Immature natural killer cell (primary cell): ENCODE data around the gene RADIL. TPM values are rescaled to one million over a fixed set of nuclear protein-coding genes. Genes with fewer than 3 reads are reported as not detected.
"Not testable (repeated sequence)": the region's sequence is repeated elsewhere in the genome, so short reads cannot be mapped to it uniquely, and the experiment has no call there.

Experiments
- DNase-seq, 3 donors: peaks; one replicate each; pipeline ENCODE4 v3.0.0; 2022; ENCODE audit warnings: mixed read lengths in 1 of 3
- H3K27ac Mint-ChIP-seq, 6 donors: one replicate each; pipeline ENCODE4 v1.8.0; 2020; ENCODE audit warnings: mixed read lengths in 6 of 6, mild to moderate bottlenecking in 5 of 6, inconsistent platforms in 4 of 6, moderate library complexity in 3 of 6
- H3K27me3 Mint-ChIP-seq, 3 donors: one replicate each; pipeline ENCODE4 v1.8.0; 2020 to 2021; ENCODE audit warnings: low read depth in 3 of 3, mild to moderate bottlenecking in 3 of 3, mixed read lengths in 3 of 3, moderate library complexity in 3 of 3, inconsistent platforms in 1 of 3
- H3K36me3 Mint-ChIP-seq, 3 donors: one replicate each; pipeline ENCODE4 v1.8.0; 2020; ENCODE audit warnings: mixed read lengths in 3 of 3, inconsistent platforms in 2 of 3, mild to moderate bottlenecking in 2 of 3
- H3K4me1 Mint-ChIP-seq, 2 donors: one replicate each; pipeline ENCODE4 v1.8.0; 2020; ENCODE audit warnings: inconsistent platforms in 2 of 2, mild to moderate bottlenecking in 2 of 2, mixed read lengths in 2 of 2, moderate library complexity in 1 of 2
- H3K4me3 Mint-ChIP-seq, 5 donors: one replicate each; pipeline ENCODE4 v1.8.0; 2020; ENCODE audit warnings: mild to moderate bottlenecking in 5 of 5, mixed read lengths in 5 of 5, inconsistent platforms in 3 of 5, moderate library complexity in 3 of 5
- H3K9me3 Mint-ChIP-seq, 6 donors: one replicate each; pipeline ENCODE4 v1.8.0; 2020; ENCODE audit warnings: mild to moderate bottlenecking in 6 of 6, mixed read lengths in 6 of 6, inconsistent platforms in 4 of 6, moderate library complexity in 3 of 6
- polyA plus RNA-seq, 3 donors: library from polyadenylated mRNA; unstranded; fragments of 300-500 nt; fragmentation: Illumina TruSeq; gene quantifications; one replicate each; pipeline ENCODE4 v1.2.3, GENCODE V29; 2021

The RADIL gene
- polyA plus RNA-seq, 3 donors from 2014 or later, result not detected

DNA sequence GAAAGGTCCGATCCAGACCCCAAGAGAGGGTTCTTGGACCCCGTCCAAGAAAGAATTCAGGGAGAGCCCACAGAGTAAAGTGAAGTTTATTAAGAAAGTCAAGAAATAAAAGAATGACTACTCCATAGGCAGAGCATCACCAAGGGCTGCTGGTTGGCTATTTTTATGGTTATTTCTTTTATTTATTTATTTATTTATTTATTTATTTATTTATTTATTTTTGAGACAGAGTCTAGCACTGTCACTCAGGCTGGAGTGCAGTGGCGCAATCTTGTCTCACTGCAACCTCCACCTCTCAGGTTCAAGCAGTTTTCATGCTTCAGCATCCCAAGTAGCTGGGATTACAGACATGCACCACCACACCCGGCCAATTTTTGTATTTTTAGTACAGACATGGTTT, 9.7 kb upstream of the RADIL start:
- H3K36me3 Mint-ChIP-seq, H3K9me3 Mint-ChIP-seq, H3K27ac Mint-ChIP-seq, H3K27me3 Mint-ChIP-seq, H3K4me1 Mint-ChIP-seq, DNase-seq, H3K4me3 Mint-ChIP-seq: not testable (repeated sequence)

DNA sequence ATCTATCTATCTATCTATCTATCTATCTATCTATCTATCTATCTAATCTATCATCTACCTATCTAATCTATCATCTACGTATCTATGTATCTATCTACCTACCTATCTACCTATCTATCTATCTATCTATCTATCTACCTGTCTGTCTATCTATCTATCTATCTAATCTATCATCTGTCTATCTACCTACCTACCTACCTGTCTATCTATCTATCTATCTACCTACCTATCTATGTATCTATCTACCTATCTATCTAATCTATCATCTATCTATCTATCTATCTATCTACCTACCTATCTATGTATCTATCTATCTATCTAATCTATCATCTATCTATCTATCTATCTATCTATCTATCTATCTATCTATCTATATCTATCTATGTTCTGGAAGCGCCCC, 8.0 kb upstream of the RADIL start:
- H3K4me1 Mint-ChIP-seq, DNase-seq, H3K27me3 Mint-ChIP-seq, H3K27ac Mint-ChIP-seq, H3K4me3 Mint-ChIP-seq, H3K36me3 Mint-ChIP-seq, H3K9me3 Mint-ChIP-seq: not testable (repeated sequence)

DNA sequence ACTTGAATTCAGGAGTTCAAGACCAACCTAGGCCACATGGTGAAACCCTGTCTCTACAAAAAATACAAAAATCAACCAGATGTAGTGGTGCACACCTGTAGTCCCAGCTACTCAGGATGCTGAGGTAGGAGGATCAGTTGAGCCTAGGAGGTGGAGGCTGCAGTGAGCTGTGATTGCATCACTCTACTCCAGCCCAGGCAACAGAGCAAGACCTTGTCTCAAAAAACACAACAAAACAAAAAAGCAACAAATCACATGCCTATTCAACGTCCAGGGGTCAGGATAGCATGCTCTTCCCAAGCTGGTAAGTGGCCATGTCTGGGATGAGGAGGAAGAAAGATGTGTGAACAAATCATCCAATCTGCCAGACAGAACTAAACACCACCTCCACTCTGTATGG, 6.2 kb upstream of the RADIL start:
- no peaks in the 10 kb centered on the region for H3K36me3 Mint-ChIP-seq
- no peak overlapping the region for H3K4me3 Mint-ChIP-seq
- DNase-seq, result no peak
- no peak overlapping the region for H3K27ac Mint-ChIP-seq
- H3K4me1 Mint-ChIP-seq, result no peaks in the 10 kb centered on the region
- H3K27me3 Mint-ChIP-seq, result peaks cover 1 to 4% (median 2%) of the 10 kb centered on the region in 3 donors
- no peaks in the 10 kb centered on the region for H3K9me3 Mint-ChIP-seq

DNA sequence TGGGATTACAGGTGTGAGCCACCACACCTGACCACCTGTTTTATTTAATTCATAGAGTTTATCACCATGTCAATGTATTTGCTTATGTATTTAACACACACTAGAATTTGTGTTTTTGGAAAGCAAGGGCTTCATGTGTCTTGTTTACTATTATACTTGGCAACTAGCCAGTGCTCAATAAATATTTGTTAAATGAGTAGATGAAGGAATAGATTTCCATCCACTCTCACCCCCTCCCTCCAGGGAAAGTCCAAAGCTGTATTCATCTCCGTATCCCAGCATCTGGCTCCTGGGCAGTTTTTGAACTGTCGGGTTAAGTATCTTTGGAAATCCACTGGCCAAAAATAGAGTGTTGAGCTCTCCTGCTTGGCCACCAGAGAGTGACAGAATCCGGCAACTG, 4.6 kb upstream of the RADIL start:
- peaks cover 3 to 6% (median 4%) of the 10 kb centered on the region in 3 donors for H3K27me3 Mint-ChIP-seq
- no peak overlapping the region for H3K27ac Mint-ChIP-seq
- no peaks in the 10 kb centered on the region for H3K9me3 Mint-ChIP-seq
- peaks cover 0 to 2% of the 10 kb centered on the region in 2 donors for H3K4me1 Mint-ChIP-seq
- H3K4me3 Mint-ChIP-seq, result no peak overlapping the region
- DNase-seq, result no peak
- H3K36me3 Mint-ChIP-seq, result no peaks in the 10 kb centered on the region

DNA sequence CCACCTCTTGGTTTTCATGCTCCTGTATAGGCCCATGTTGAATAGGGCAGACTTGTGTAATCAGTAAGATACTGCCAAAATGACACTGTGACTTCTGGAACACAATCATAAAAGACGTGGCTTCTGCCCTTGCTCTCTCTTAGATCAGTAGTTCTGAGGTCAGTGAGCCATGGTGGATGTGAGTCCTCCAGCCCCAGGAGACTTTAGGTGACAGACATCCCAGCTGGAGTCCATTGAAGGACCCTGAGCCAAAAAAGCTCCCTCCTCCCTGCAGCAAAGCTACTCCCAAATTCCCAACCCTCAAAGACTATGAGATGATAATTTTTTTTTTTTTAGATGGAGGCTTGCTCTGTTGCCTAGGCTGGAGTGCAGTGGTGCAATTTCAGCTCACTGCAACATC, 3.2 kb upstream of the RADIL start:
- no peak for DNase-seq
- no peaks in the 10 kb centered on the region for H3K36me3 Mint-ChIP-seq
- peaks cover 10 to 12% of the 10 kb centered on the region in 2 donors for H3K4me1 Mint-ChIP-seq
- H3K27me3 Mint-ChIP-seq, result peaks cover 6 to 12% (median 7%) of the 10 kb centered on the region in 3 donors
- no peak overlapping the region for H3K4me3 Mint-ChIP-seq
- no peaks in the 10 kb centered on the region for H3K9me3 Mint-ChIP-seq
- H3K27ac Mint-ChIP-seq, result no peak overlapping the region

- Mint-ChIP-seq H3K9me3 (no peaks in the 10 kb centered on the region), H3K27me3 (peaks cover 5 to 14% (median 9%) of the 10 kb centered on the region in 3 donors), H3K36me3 (no peaks in the 10 kb centered on the region), H3K4me1 (peaks cover 10 to 13% of the 10 kb centered on the region in 2 donors), H3K4me3 (no peak overlapping the region), H3K27ac (no peak overlapping the region)
- no peak for DNase-seq
Measured at GRCh38 chr7:4885317-4885807, 1.8 kb upstream of the RADIL start.

DNA sequence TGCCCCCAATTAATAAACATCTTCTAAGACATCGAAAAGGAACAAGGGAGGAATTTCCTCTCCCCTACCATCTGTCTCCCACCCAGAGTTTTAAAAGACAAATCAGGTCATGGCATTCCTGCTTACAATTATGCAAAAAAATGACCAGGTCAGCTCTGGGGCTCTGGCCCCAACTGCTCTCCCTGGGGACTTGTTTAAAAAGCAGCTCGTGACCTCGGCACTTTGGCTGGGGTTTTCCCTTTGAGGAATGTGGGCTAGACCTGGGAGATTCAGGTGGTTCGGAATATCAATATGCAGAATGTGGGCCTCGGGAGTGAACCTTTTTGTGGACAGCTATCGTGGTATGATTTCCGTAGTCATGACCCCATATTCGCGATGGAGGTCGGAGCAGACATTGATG, 648 bp upstream of the RADIL start:
- Mint-ChIP-seq H3K27me3 (peaks cover 5 to 14% (median 12%) of the 10 kb centered on the region in 3 donors), H3K27ac (peak overlapping the region in 1 of 6 donors; percentile 42), H3K9me3 (no peaks in the 10 kb centered on the region), H3K36me3 (no peaks in the 10 kb centered on the region), H3K4me3 (peak overlapping the region in 3 of 5 donors; percentile 12 to 56 (median 33)), H3K4me1 (peaks cover 10 to 13% of the 10 kb centered on the region in 2 donors)
- no peak for DNase-seq

- Mint-ChIP-seq H3K9me3 (no peaks in the 10 kb centered on the region), H3K4me3 (peak overlapping the region; percentile 70 to 76 (median 73)), H3K27ac (no peak overlapping the region), H3K36me3 (no peaks in the 10 kb centered on the region), H3K4me1 (peaks cover 10 to 13% of the 10 kb centered on the region in 2 donors), H3K27me3 (peaks cover 5 to 15% (median 13%) of the 10 kb centered on the region in 3 donors)
- DNase-seq, result no peak
Measured at GRCh38 chr7:4883033-4883371, 514 bp downstream of the RADIL start.

DNA sequence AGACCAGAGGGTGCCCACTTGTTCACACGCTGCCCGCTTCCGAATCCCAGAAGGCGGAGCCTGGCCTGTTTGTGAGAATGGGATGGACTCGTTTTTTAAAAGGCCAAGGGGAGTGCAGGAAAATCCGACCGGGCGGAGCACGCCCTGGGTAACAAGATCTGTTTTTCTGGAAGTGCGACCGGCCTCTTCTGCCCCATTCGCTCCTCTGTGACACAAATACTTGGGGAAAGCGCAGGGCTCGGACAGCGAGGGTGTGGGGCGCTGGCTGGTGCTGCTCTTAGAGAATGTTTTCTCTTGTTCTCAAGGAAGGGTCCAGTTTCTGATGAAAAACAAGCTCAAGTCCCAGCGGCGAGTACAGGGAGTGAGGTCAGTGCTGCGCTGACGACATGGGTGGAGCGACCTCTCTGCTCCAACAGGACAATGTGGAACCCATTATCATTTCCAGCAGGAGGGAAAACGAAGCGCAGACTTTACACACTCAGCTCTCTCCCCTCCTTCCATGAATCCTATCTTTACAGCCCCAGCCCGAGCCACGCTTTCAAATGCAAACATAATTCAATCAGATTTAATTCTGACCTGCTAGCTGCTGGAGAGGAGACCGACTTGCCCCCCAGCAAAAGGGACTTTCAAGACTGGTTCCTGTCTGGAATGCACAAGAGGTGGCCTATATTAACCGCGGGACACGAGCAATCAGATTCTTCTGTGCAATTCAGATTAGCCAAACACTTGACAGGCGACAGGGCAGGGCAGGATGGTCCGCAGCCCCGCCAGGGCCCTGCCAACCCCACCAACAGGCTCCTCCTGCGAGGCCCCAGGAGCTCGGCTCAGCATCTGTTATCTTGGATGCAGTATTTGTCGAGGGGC, 1.1 kb downstream of the RADIL start:
- peak overlapping the region; percentile 70 to 76 (median 73) for H3K4me3 Mint-ChIP-seq
- no peaks in the 10 kb centered on the region for H3K36me3 Mint-ChIP-seq
- H3K27me3 Mint-ChIP-seq, result peaks cover 5 to 14% (median 12%) of the 10 kb centered on the region in 3 donors
- H3K9me3 Mint-ChIP-seq, result no peaks in the 10 kb centered on the region
- H3K4me1 Mint-ChIP-seq, result peaks cover 10 to 13% of the 10 kb centered on the region in 2 donors
- no peak for DNase-seq
- peak overlapping the region in 2 of 6 donors; percentile 14 to 37 for H3K27ac Mint-ChIP-seq

- Mint-ChIP-seq H3K4me3 (no peak overlapping the region), H3K27ac (no peak overlapping the region), H3K9me3 (no peaks in the 10 kb centered on the region), H3K36me3 (no peaks in the 10 kb centered on the region), H3K4me1 (peaks cover 10 to 13% of the 10 kb centered on the region in 2 donors), H3K27me3 (peaks cover 7 to 14% (median 10%) of the 10 kb centered on the region in 3 donors)
- DNase-seq, result no peak
Measured at GRCh38 chr7:4880218-4880617, 3.3 kb downstream of the RADIL start.

DNA sequence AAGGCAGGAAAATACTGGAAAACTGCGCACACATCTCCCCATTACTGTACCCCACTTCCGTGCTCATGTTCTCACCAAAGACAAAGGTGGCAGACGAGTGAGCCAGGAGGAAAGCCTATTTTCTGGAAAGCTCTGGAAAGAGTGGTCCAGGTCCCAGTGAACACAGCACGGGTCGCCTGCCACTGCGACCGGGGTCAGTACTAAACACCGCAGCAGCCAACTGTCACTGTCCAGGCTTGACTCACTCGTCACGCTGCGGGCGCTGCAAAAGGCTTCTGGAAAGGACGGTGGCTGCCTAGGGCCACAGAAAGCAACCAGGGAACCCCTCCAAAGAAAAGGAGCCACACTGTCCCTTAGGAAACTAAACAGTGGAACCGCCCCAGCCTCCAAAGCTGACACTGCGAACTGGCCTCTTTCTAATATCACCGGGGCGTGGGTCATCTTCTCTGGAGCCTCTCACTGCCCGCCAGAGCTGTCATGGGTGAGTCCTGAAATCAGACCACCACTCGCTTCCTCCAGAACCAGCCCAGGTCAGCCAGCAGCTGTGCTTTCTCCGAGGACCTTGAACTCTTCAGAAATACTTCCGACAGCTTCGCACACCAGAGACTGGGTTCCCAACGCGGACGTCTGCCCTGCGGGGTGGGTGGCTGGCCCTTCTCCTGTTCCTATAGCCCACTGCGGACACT, 4.0 kb downstream of the RADIL start:
- Mint-ChIP-seq H3K36me3 (no peaks in the 10 kb centered on the region), H3K9me3 (no peaks in the 10 kb centered on the region), H3K27ac (no peak overlapping the region), H3K27me3 (peaks cover 7 to 14% (median 10%) of the 10 kb centered on the region in 3 donors), H3K4me1 (peaks cover 10 to 13% of the 10 kb centered on the region in 2 donors), H3K4me3 (no peak overlapping the region)
- DNase-seq, result no peak

- Mint-ChIP-seq H3K27ac (no peak overlapping the region), H3K4me3 (no peak overlapping the region), H3K27me3 (peaks cover 8 to 11% (median 10%) of the 10 kb centered on the region in 3 donors), H3K36me3 (no peaks in the 10 kb centered on the region), H3K9me3 (no peaks in the 10 kb centered on the region), H3K4me1 (peaks cover 8 to 13% of the 10 kb centered on the region in 2 donors)
- DNase-seq, result no peak
Measured at GRCh38 chr7:4878336-4879335, 4.9 kb downstream of the RADIL start.

DNA sequence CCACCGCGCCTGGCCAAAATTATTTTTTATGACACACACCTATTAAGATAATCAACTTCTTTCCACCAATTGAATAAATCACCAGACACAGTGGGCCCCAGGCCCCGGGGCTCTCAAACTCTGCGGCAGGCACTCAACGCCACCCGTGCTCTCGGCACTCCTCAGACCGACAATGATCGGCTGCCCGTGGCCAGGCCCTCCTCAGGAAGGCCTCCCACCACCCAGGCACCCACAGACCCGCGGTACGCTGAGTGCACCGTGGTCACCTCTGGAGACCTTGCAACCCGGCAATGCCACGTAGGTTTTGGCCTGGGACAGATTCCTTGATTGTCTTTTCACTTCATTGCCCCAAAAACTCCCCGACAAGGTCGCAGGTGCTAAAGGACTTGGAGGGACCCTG, 6.9 kb downstream of the RADIL start:
- Mint-ChIP-seq H3K4me3 (no peak overlapping the region), H3K4me1 (peaks cover 20% of the 10 kb centered on the region in 2 donors), H3K9me3 (no peaks in the 10 kb centered on the region), H3K36me3 (no peaks in the 10 kb centered on the region), H3K27ac (no peak overlapping the region), H3K27me3 (peaks cover 6 to 12% (median 11%) of the 10 kb centered on the region in 3 donors)
- no peak for DNase-seq
